GM18505 (cell line): Measurements from ENCODE around the gene CD151.

ENCODE experiments used
- ATAC-seq: cut with Tn5 transposase; IDR thresholded peaks from one replicate; pipeline ENCODE4 v1.9.1; 2021; ENCODE audit not compliant: unreplicated experiment
- POLR2A ChIP-seq: IDR thresholded peaks from 4 replicates; pipeline ENCODE4 v1.6.1; 2011; ENCODE audit warnings: borderline replicate concordance; ENCODE audit not compliant: insufficient read depth, insufficient read length; ENCODE audit errors: extremely low read depth

CD151 gene

GRCh38 chr11:841981-842369 is 9.2 kb downstream of the CD151 start:
- TF ChIP-seq POLR2A: no peak
- peak; percentile 23 for ATAC-seq

- peak; percentile 62 for ATAC-seq
- peak; percentile 99 for TF ChIP-seq POLR2A
Measured at GRCh38 chr11:842370-843002, 9.7 kb downstream of the CD151 start, which contains the start of the genes POLR2L and TSPAN4. Gene POLR2L (minus strand): TSS chr11:842529. CDS start chr11:842508, 21 bp downstream. Gene TSPAN4 (plus strand): TSS chr11:842852. CDS start chr11:850305, 7,453 bp downstream.

GRCh38 chr11:843086-843734 is 10.5 kb downstream of the CD151 start:
- no peak for TF ChIP-seq POLR2A
- ATAC-seq: peak; percentile 0

- no peak for TF ChIP-seq POLR2A
- no peak for ATAC-seq
Measured at GRCh38 chr11:843818-844692, 11.3 kb downstream of the CD151 start.

- no peak for TF ChIP-seq POLR2A
- no peak for ATAC-seq
Measured at GRCh38 chr11:844693-845644, 12.2 kb downstream of the CD151 start.

- ATAC-seq: no peak
- no peak for TF ChIP-seq POLR2A
Measured at GRCh38 chr11:845872-846495, 13.2 kb downstream of the CD151 start.

GRCh38 chr11:846496-847098 is 13.8 kb downstream of the CD151 start:
- no peak for TF ChIP-seq POLR2A
- ATAC-seq: no peak

- TF ChIP-seq POLR2A: no peak
- ATAC-seq: no peak
Measured at GRCh38 chr11:847876-848275, 15.1 kb downstream of the CD151 start.

GRCh38 chr11:848380-848931 is 15.7 kb downstream of the CD151 start:
- no peak for ATAC-seq
- TF ChIP-seq POLR2A: no peak

- no peak for ATAC-seq
- TF ChIP-seq POLR2A: no peak
Measured at GRCh38 chr11:849104-849824, 16.5 kb downstream of the CD151 start.
